Ishikawa (cell line): Measurements from ENCODE around the gene ACYP2.

ENCODE experiments used
- CEBPB ChIP-seq: IDR thresholded peaks from 2 replicates; pipeline ENCODE4 v1.6.1; 2012
- CREB1 ChIP-seq: IDR thresholded peaks from 2 replicates; pipeline ENCODE4 v1.6.1; 2012; ENCODE audit warnings: low read depth
- EGR1 ChIP-seq: IDR thresholded peaks from 2 replicates; pipeline ENCODE4 v1.6.1; 2012
- EP300 ChIP-seq: IDR thresholded peaks from 2 replicates; pipeline ENCODE4 v1.6.1; 2012; ENCODE audit warnings: borderline replicate concordance
- FOXM1 ChIP-seq: IDR thresholded peaks from 2 replicates; pipeline ENCODE4 v1.6.1; 2012; ENCODE audit warnings: low read depth, borderline replicate concordance
- NFIC ChIP-seq: IDR thresholded peaks from 2 replicates; pipeline ENCODE4 v1.6.1; 2012
- RAD21 ChIP-seq: IDR thresholded peaks from 2 replicates; pipeline ENCODE4 v1.6.1; 2012; ENCODE audit warnings: low read depth
- TAF1 ChIP-seq: IDR thresholded peaks from 2 replicates; pipeline ENCODE4 v1.6.1; 2012; ENCODE audit warnings: low read depth, mild to moderate bottlenecking
- TCF12 ChIP-seq: IDR thresholded peaks from 2 replicates; pipeline ENCODE4 v1.6.1; 2012; ENCODE audit warnings: low read depth
- TEAD4 ChIP-seq: IDR thresholded peaks from 2 replicates; pipeline ENCODE4 v1.6.1; 2012
- YY1 ChIP-seq: IDR thresholded peaks from 2 replicates; pipeline ENCODE4 v1.6.1; 2012; ENCODE audit warnings: low read depth
- ZBTB7A ChIP-seq: IDR thresholded peaks from 2 replicates; pipeline ENCODE4 v1.6.1; 2012; ENCODE audit warnings: low read depth
- TF ChIP-seq, protein P1 (sequence below): IDR thresholded peaks from 2 replicates; pipeline ENCODE4 v1.6.1; 2012; ENCODE audit warnings: low read depth, mild to moderate bottlenecking
- TF ChIP-seq, protein P2 (sequence below): IDR thresholded peaks from 2 replicates; pipeline ENCODE4 v1.6.1; 2012
- TF ChIP-seq, protein P3 (sequence below): IDR thresholded peaks from 2 replicates; pipeline ENCODE4 v1.6.1; 2012

Gene ACYP2

DNA sequence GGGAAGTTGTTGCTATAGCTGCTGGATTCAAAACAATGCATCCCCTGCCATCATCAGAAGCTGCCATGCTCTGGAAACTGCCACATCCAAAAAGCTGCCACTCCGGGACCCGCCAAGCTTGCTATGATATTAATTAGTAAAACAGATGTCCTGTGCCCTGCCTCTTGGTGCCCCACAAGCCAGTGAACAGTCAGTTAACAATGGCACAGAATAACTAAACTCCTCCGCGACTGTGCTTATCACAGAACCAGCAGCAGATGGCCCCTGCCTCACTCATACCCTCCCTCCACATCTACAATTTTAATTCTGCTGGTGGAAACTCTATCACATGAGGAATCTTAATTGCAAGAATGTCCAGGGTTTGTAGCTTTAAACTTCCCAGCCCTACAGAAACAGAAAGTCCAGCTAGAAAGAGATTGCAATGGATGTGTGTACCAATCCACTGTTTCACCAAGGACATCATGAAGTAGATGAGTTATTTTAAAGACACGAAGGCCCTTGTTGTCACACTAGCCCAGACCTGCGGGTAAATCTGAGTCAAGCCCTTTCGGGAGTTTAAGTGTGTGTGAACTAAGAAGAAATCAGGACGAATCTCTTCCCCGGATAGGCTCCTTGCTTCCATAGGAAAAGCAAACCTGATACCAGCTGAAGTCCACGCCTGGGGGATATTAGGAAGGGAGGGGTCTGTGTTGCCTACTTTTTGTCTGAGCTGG, 7.4 kb upstream of the ACYP2 start:
- TF ChIP-seq RAD21 (no peak), NFIC (no peak), TAF1 (no peak), YY1 (no peak), CREB1 (no peak), EP300 (no peak), ZBTB7A (no peak), TEAD4 (no peak), TCF12 (no peak), CEBPB (no peak), EGR1 (no peak)
- TF ChIP-seq, protein P1, sequence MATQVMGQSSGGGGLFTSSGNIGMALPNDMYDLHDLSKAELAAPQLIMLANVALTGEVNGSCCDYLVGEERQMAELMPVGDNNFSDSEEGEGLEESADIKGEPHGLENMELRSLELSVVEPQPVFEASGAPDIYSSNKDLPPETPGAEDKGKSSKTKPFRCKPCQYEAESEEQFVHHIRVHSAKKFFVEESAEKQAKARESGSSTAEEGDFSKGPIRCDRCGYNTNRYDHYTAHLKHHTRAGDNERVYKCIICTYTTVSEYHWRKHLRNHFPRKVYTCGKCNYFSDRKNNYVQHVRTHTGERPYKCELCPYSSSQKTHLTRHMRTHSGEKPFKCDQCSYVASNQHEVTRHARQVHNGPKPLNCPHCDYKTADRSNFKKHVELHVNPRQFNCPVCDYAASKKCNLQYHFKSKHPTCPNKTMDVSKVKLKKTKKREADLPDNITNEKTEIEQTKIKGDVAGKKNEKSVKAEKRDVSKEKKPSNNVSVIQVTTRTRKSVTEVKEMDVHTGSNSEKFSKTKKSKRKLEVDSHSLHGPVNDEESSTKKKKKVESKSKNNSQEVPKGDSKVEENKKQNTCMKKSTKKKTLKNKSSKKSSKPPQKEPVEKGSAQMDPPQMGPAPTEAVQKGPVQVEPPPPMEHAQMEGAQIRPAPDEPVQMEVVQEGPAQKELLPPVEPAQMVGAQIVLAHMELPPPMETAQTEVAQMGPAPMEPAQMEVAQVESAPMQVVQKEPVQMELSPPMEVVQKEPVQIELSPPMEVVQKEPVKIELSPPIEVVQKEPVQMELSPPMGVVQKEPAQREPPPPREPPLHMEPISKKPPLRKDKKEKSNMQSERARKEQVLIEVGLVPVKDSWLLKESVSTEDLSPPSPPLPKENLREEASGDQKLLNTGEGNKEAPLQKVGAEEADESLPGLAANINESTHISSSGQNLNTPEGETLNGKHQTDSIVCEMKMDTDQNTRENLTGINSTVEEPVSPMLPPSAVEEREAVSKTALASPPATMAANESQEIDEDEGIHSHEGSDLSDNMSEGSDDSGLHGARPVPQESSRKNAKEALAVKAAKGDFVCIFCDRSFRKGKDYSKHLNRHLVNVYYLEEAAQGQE: no peak
- TF ChIP-seq, protein P2, sequence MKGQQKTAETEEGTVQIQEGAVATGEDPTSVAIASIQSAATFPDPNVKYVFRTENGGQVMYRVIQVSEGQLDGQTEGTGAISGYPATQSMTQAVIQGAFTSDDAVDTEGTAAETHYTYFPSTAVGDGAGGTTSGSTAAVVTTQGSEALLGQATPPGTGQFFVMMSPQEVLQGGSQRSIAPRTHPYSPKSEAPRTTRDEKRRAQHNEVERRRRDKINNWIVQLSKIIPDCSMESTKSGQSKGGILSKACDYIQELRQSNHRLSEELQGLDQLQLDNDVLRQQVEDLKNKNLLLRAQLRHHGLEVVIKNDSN: no peak
- TF ChIP-seq, protein P3, sequence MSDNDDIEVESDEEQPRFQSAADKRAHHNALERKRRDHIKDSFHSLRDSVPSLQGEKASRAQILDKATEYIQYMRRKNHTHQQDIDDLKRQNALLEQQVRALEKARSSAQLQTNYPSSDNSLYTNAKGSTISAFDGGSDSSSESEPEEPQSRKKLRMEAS: no peak

DNA sequence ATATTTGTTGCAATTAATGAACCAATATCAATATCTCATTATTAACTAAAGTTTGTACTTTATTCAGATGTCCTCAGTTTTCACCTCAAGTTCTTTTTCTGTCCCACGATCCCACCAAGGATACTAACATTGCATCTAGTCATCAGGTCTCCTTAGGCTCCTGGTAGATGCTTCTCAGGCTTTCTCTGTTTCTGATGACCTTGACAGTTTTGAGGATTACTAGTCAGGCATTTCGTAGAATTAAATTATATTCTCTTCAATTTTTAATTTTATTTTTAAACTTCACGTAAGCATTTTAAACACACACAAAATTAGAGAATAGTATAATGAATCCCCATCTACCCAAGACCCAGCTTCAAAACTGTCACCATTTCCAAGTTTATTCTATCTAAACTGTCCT, 5.6 kb upstream of the ACYP2 start:
- no peak for TF ChIP-seq TAF1

DNA sequence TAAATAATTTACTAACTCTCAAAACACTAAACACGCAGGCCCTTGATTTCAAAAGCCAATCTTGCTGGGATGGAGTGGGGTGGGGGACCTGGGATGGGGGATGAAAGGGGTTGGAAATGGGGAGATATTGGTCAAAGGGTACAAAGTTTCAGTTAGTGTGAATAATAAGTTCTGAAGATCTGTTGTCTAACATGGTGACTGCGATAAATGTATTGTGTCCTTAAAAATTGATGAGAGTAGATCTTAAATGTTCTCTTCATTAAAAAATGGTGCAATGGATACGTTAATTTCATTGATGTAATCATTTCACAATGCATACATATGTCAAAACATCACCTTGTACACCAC, 505 bp upstream of the ACYP2 start:
- TF ChIP-seq EGR1: no peak
- TF ChIP-seq, protein P3: no peak
- TF ChIP-seq, protein P1: no peak
- no peak for TF ChIP-seq TCF12
- no peak for TF ChIP-seq TAF1
- TF ChIP-seq CREB1: no peak
- no peak for TF ChIP-seq NFIC
- TF ChIP-seq CEBPB: no peak
- TF ChIP-seq FOXM1: no peak
- TF ChIP-seq ZBTB7A: no peak
- no peak for TF ChIP-seq EP300
- no peak for TF ChIP-seq RAD21
- no peak for TF ChIP-seq TEAD4
- TF ChIP-seq, protein P2: no peak

DNA sequence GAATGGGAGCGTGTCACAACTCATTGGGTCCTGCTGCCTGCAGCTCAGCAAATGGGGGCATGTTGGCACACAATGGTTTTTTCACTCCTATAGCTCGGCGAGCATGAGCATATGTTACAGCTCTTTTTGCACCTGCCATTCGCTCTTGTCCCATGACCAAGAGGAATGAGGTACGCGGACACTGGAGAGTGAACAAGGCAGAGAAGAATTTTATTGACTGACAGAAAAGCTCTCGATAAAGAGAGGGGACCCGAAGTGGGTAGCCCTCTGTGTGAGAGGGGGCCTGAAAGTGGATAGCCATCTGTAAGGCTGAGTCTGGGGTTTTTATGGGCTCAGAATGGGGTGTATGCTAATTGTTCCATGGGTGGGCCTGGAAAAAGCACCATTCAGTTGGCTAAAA, 5.5 kb downstream of the ACYP2 start:
- no peak for TF ChIP-seq EP300
- TF ChIP-seq, protein P1: no peak
- no peak for TF ChIP-seq EGR1
- TF ChIP-seq YY1: no peak
- TF ChIP-seq TCF12: no peak
